Naive thymus-derived CD4-positive, alpha-beta T cell (primary cell): ENCODE results near the gene C2CD2L. TPM values are rescaled to one million over a fixed set of nuclear protein-coding genes. Genes with fewer than 3 reads are reported as not detected.
A peak's percentile ranks its signal among the peaks of the same experiment; 100 is the strongest.

ENCODE experiments used
- ATAC-seq: fragments of 150-1000 bp; cut with Tn5 transposase; 2 replicates; pipeline ENCODE4 v1.10.0; 2021; ENCODE audit warnings: mild to moderate bottlenecking, moderate library complexity
- CTCF ChIA-PET: fragments of 350-600 bp; sonication (Branson Sonifier 250); formaldehyde crosslinking; loops from one replicate; lab custom pipeline; 2021; ENCODE audit warnings: antibody characterized with exemption; lab: Charles Lee
- POLR2A ChIA-PET: fragments of 350-600 bp; sonication (Branson Sonifier 250); formaldehyde crosslinking; loops from one replicate; lab custom pipeline; 2021; ENCODE audit warnings: antibody characterized with exemption, inconsistent platforms; lab: Charles Lee
- DNase-seq, 9 donors: peaks; one replicate each; pipeline versions ENCODE4 v3.0.0 to v3.0.0-alpha.2; 2020 to 2022; ENCODE audit warnings: mixed read lengths in 1 of 9
- H3K27ac ChIP-seq: one replicate; pipeline ENCODE4 v1.7.0; 2013; ENCODE audit warnings: mild to moderate bottlenecking, low read depth, low read length, moderate library complexity
- H3K27me3 ChIP-seq, 2 donors: one replicate each; pipeline ENCODE4 v1.7.0; 2013; ENCODE audit warnings: low read length in 2 of 2, mild to moderate bottlenecking in 2 of 2, moderate library complexity in 2 of 2; ENCODE audit not compliant: control insufficient read depth in 2 of 2, insufficient read depth in 2 of 2
- H3K36me3 ChIP-seq, 3 experiments: 1 replicate in 2 of 3; 2 replicates in 1 of 3; pipeline ENCODE4 v1.7.0; 2013; ENCODE audit warnings: low read length in 3 of 3, mild to moderate bottlenecking in 3 of 3, moderate library complexity in 1 of 3; ENCODE audit not compliant: insufficient read depth in 3 of 3, control insufficient read depth in 2 of 3
- H3K4me1 ChIP-seq, 2 donors: one replicate each; pipeline ENCODE4 v1.7.0; 2013; ENCODE audit warnings: low read length in 2 of 2, mild to moderate bottlenecking in 2 of 2, moderate library complexity in 1 of 2; ENCODE audit not compliant: control insufficient read depth in 2 of 2, insufficient read depth in 2 of 2
- H3K4me3 ChIP-seq: 2 replicates; pipeline ENCODE4 v1.7.0; 2013; ENCODE audit warnings: mild to moderate bottlenecking, low read length
- H3K9me3 ChIP-seq, 3 experiments: 1 replicate in 2 of 3; 2 replicates in 1 of 3; pipeline ENCODE4 v1.7.0; 2013; ENCODE audit warnings: low read length in 3 of 3; ENCODE audit not compliant: control insufficient read depth in 2 of 3
- H3K27ac Mint-ChIP-seq, 9 donors: one replicate each; pipeline ENCODE4 v1.8.0; 2020 to 2022; ENCODE audit warnings: mixed read lengths in 9 of 9, mild to moderate bottlenecking in 8 of 9, moderate library complexity in 5 of 9, inconsistent platforms in 2 of 9
- H3K27me3 Mint-ChIP-seq, 5 donors: one replicate each; pipeline ENCODE4 v1.8.0; 2021 to 2022; ENCODE audit warnings: mixed read lengths in 5 of 5, mild to moderate bottlenecking in 1 of 5
- H3K36me3 Mint-ChIP-seq, 5 donors: one replicate each; pipeline ENCODE4 v1.8.0; 2020 to 2022; ENCODE audit warnings: mixed read lengths in 5 of 5, mild to moderate bottlenecking in 3 of 5, inconsistent platforms in 1 of 5
- H3K4me1 Mint-ChIP-seq, 7 donors: one replicate each; pipeline ENCODE4 v1.8.0; 2020 to 2022; ENCODE audit warnings: mixed read lengths in 7 of 7, mild to moderate bottlenecking in 3 of 7, inconsistent platforms in 1 of 7
- H3K4me3 Mint-ChIP-seq, 10 donors: one replicate each; pipeline ENCODE4 v1.8.0; 2020 to 2022; ENCODE audit warnings: mild to moderate bottlenecking in 10 of 10, mixed read lengths in 10 of 10, moderate library complexity in 6 of 10, inconsistent platforms in 2 of 10
- H3K9me3 Mint-ChIP-seq, 11 donors: one replicate each; pipeline ENCODE4 v1.8.0; 2020 to 2022; ENCODE audit warnings: mixed read lengths in 11 of 11, mild to moderate bottlenecking in 4 of 11, inconsistent platforms in 1 of 11, moderate library complexity in 1 of 11
- intact Hi-C, 2 donors: fragments of 100-400 bp; cut with micrococcal nuclease; formaldehyde crosslinking; loops; one replicate each; pipeline ENCODE4 v1.15.1; 2023
- polyA plus RNA-seq, 2 donors: library from polyadenylated mRNA; unstranded; fragments of 300-500 nt; fragmentation: Illumina TruSeq; gene quantifications; one replicate each; pipeline ENCODE4 v1.2.3, GENCODE V29; 2021
- total RNA-seq, 6 experiments: library from RNA in 5 of 6; stranded (reverse) in 5 of 6; gene quantifications; 1 replicate in 5 of 6; 2 replicates in 1 of 6; pipeline ENCODE4 v1.2.3 and lab custom pipeline; 2021 to 2026

Gene C2CD2L
- total and polyA plus RNA-seq, 7 experiments from 2014 or later = 2.7 to 40.7 (median 29.8) TPM

DNA sequence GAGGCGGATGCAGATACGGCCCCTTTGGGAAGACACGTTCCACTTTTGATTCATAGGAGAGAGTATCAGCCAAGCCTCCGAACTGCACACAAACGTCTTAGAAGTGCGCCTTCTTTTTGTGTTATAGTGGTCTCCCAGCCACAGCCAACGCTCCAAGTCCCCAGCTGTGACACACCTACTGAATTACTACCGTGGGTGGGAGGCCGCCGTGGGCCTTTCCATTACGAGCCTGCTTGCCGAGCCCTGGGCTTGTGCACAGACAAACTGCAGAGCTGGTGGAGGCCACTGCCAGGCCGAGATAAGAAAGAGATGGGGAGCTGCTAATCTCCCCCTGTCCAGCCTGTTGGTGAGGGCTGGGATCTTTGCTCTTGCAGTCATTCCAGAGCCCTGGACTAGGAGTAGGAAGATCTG is 21.7 kb upstream of the C2CD2L start:
- intact Hi-C loops = loop anchor here (1.0 to 2.0 kb wide), 8 partner anchors 10 to 67 kb away; partner anchors contain the start of genes DPAGT1 (in 1 of the 2), HINFP (in 1 of the 2), HYOU1 (in 1 of the 2) and RPS25 (in 1 of the 2)
- Histone ChIP-seq H3K27ac (peak overlapping the region; percentile 81), H3K27me3 (no peaks in the 10 kb centered on the region), H3K9me3 (no peaks in the 10 kb centered on the region), H3K4me1 (peaks cover 8 to 9% of the 10 kb centered on the region in 2 donors), H3K36me3 (peaks cover 1 to 21% (median 6%) of the 10 kb centered on the region in 3 experiments), H3K4me3 (peak overlapping the region; percentile 81)
- Mint-ChIP-seq H3K36me3 (peaks cover 3 to 22% (median 9%) of the 10 kb centered on the region in 5 donors), H3K27me3 (no peaks in the 10 kb centered on the region), H3K4me3 (peak overlapping the region; percentile 85 to 98 (median 94)), H3K9me3 (peaks cover 0 to 1% (median 0%) of the 10 kb centered on the region in 11 donors), H3K4me1 (peaks cover 7 to 44% (median 17%) of the 10 kb centered on the region in 7 donors), H3K27ac (peak overlapping the region; percentile 87 to 97 (median 93))
- ChIA-PET POLR2A (interaction anchor here (0.8 to 5.1 kb wide), 12 partner anchors 9 to 88 kb away, joined by 3 to 49 read pairs (median 8); partner anchors contain the start of genes C2CD2L, CENATAC, DPAGT1 and HINFP), CTCF (interaction anchor here (0.6 to 1.4 kb wide), 5 partner anchors 10 to 253 kb away, joined by 3 to 6 read pairs (median 4); partner anchors contain the start of genes C2CD2L and VPS11)
- ATAC-seq = peak; percentile 1
- peak in 2 of 9 donors; percentile 46 to 52 for DNase-seq

DNA sequence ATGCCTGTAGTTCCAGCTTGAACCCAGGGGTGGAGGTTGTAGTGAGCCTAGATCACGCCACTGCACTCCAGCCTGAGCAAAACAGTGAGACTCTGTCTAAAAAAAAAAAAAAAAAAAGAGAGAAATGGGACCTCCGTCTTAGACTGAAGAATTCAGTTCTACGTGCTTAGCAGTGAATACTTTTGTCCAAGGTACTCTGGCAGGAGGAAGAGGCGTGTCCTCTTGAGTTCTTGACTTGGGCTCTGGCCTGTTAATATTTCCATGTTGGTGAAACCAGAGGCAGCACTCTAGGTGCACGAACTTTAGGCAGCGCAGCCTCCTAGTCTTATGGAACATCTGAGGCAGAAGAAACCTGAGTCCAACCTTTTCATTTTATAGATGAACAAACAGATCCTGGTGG is 20.0 kb upstream of the C2CD2L start:
- no peaks in the 10 kb centered on the region for H3K9me3 ChIP-seq
- ChIA-PET CTCF (interaction anchor here (1.3 kb wide), 1 partner anchor 237 kb away, joined by 3 read pairs; no protein-coding TSS in a partner anchor), POLR2A (interaction anchor here (0.7 to 5.1 kb wide), 5 partner anchors 8 to 110 kb away, joined by 3 to 49 read pairs (median 10); partner anchors contain the start of gene VPS11)
- no peak overlapping the region for H3K4me3 ChIP-seq
- H3K36me3 ChIP-seq = peaks cover 0 to 4% (median 0%) of the 10 kb centered on the region in 3 experiments
- H3K4me3 Mint-ChIP-seq = peak overlapping the region in 5 of 10 donors; percentile 36 to 49 (median 41)
- ATAC-seq (no peak), DNase-seq (no peak)
- peaks cover 8 to 9% of the 10 kb centered on the region in 2 donors for H3K4me1 ChIP-seq
- no peaks in the 10 kb centered on the region for H3K27me3 ChIP-seq
- intact Hi-C loops = no loop called here
- H3K4me1 Mint-ChIP-seq = peaks cover 7 to 56% (median 17%) of the 10 kb centered on the region in 7 donors
- peaks cover 0 to 6% (median under 1%) of the 10 kb centered on the region in 5 donors for H3K36me3 Mint-ChIP-seq
- no peak overlapping the region for H3K27ac ChIP-seq
- H3K27ac Mint-ChIP-seq = peak overlapping the region in 1 of 9 donors; percentile 8
- no peaks in the 10 kb centered on the region for H3K27me3 Mint-ChIP-seq
- H3K9me3 Mint-ChIP-seq = no peaks in the 10 kb centered on the region

- peaks cover 7 to 62% (median 23%) of the 10 kb centered on the region in 7 donors for H3K4me1 Mint-ChIP-seq
- H3K4me3 Mint-ChIP-seq = peak overlapping the region in 2 of 10 donors; percentile 37 to 38
- H3K27ac Mint-ChIP-seq = no peak overlapping the region
- intact Hi-C loops = no loop called here
- H3K36me3 Mint-ChIP-seq = peaks cover 0 to 8% (median 0%) of the 10 kb centered on the region in 5 donors
- no peak overlapping the region for H3K4me3 ChIP-seq
- H3K27ac ChIP-seq = no peak overlapping the region
- no peaks in the 10 kb centered on the region for H3K27me3 ChIP-seq
- no peaks in the 10 kb centered on the region for H3K36me3 ChIP-seq
- DNase-seq = no peak
- no peaks in the 10 kb centered on the region for H3K27me3 Mint-ChIP-seq
- no peaks in the 10 kb centered on the region for H3K9me3 Mint-ChIP-seq
- H3K9me3 ChIP-seq = no peaks in the 10 kb centered on the region
- ATAC-seq = no peak
- CTCF ChIA-PET = interaction anchor here (1.0 kb wide), 1 partner anchor 14 kb away, joined by 4 read pairs; the partner anchor contains the start of gene DPAGT1
- POLR2A ChIA-PET = interaction anchor here (2.2 kb wide), 1 partner anchor 12 kb away, joined by 10 read pairs; no protein-coding TSS in a partner anchor
- H3K4me1 ChIP-seq = peaks cover 8 to 10% of the 10 kb centered on the region in 2 donors
These were observed 19.4 kb upstream of the C2CD2L start for GRCh38 chr11:119087747-119088241.

- Mint-ChIP-seq H3K27me3 (no peaks in the 10 kb centered on the region), H3K4me1 (peaks cover 11 to 67% (median 26%) of the 10 kb centered on the region in 7 donors), H3K36me3 (peaks cover 0 to 13% (median 0%) of the 10 kb centered on the region in 5 donors), H3K27ac (no peak overlapping the region), H3K9me3 (no peaks in the 10 kb centered on the region), H3K4me3 (no peak overlapping the region)
- Histone ChIP-seq H3K4me1 (peaks cover 8 to 16% of the 10 kb centered on the region in 2 donors), H3K9me3 (no peaks in the 10 kb centered on the region), H3K27me3 (no peaks in the 10 kb centered on the region), H3K4me3 (no peak overlapping the region), H3K27ac (no peak overlapping the region), H3K36me3 (no peaks in the 10 kb centered on the region)
- intact Hi-C loops = no loop called here
- ChIA-PET CTCF (interaction anchor here (1.0 kb wide), 1 partner anchor 14 kb away, joined by 4 read pairs; the partner anchor contains the start of gene DPAGT1), POLR2A (interaction anchor here (1.0 to 2.1 kb wide), 3 partner anchors 14 to 33 kb away, joined by 3 to 8 read pairs (median 5); partner anchors contain the start of genes DPAGT1 and HINFP)
- ATAC-seq (no peak), DNase-seq (no peak)
These were observed 18.7 kb upstream of the C2CD2L start for GRCh38 chr11:119088406-119088805.

DNA sequence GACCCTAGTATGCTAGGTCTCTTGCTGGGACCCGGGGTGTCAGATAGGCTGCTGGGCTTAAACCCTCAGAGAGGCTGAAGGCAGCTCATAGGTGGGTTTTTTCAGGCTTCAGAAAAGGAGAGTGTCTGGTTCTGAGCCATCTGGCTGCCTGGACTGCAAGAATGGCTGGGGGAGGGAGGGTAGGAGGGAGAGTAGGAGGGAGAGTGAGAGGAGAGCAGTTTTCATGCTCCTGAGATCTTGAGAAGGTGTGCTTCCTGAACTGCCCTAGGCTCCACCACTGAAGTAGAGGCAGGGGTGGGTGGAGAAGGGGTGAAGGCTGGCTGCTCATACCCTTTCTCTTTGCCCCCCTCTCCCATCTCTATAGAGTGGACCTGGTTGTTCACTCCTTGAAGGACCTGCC is 17.8 kb upstream of the C2CD2L start:
- no peak overlapping the region for H3K27ac Mint-ChIP-seq
- no peaks in the 10 kb centered on the region for H3K27me3 ChIP-seq
- H3K4me3 ChIP-seq = no peak overlapping the region
- no peak overlapping the region for H3K4me3 Mint-ChIP-seq
- no peaks in the 10 kb centered on the region for H3K9me3 ChIP-seq
- peaks cover 17 to 72% (median 31%) of the 10 kb centered on the region in 7 donors for H3K4me1 Mint-ChIP-seq
- H3K36me3 ChIP-seq = no peaks in the 10 kb centered on the region
- ATAC-seq (no peak), DNase-seq (no peak)
- CTCF ChIA-PET = interaction anchor here (0.6 kb wide), 1 partner anchor 862 kb away, joined by 3 read pairs; no protein-coding TSS in a partner anchor
- H3K36me3 Mint-ChIP-seq = peaks cover 0 to 20% (median 0%) of the 10 kb centered on the region in 5 donors
- H3K4me1 ChIP-seq = peaks cover 8 to 23% of the 10 kb centered on the region in 2 donors
- H3K27ac ChIP-seq = no peak overlapping the region
- no peaks in the 10 kb centered on the region for H3K9me3 Mint-ChIP-seq
- H3K27me3 Mint-ChIP-seq = no peaks in the 10 kb centered on the region
- intact Hi-C loops = no loop called here
- POLR2A ChIA-PET = interaction anchor here (1.5 to 2.1 kb wide), 2 partner anchors 13 to 32 kb away, joined by 5 to 8 read pairs; partner anchors contain the start of genes DPAGT1 and HINFP

DNA sequence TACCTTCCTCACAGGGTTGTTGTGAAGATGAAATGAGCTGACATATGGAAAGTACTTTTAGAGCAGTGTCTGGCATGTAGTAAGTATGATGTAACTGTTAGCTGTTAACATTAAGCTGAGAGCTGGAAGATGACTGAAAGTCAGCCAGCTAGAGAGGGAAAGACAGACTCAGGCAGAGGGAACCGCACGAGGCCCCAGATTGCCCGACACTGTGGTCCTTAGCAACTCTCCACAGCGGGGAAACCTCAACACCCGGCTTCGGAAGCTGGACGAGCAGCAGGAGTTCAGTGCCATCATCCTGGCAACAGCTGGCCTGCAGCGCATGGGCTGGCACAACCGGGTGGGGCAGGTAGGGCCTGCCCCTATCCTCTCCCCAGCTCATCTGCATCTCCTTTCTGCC is 16.0 kb upstream of the C2CD2L start:
- intact Hi-C loops = no loop called here
- peaks cover 7 to 19% of the 10 kb centered on the region in 2 donors for H3K4me1 ChIP-seq

More for the DNA sequence above, 16.0 kb upstream of the C2CD2L start:
- H3K27me3 Mint-ChIP-seq = peaks cover 0 to 3% (median 0%) of the 10 kb centered on the region in 5 donors
- DNase-seq (peak in 1 of 9 donors; percentile 0), ATAC-seq (no peak)
- no peak overlapping the region for H3K4me3 ChIP-seq
- H3K9me3 ChIP-seq = no peaks in the 10 kb centered on the region
- H3K36me3 ChIP-seq = no peaks in the 10 kb centered on the region
- no peak overlapping the region for H3K27ac ChIP-seq
- peaks cover 0 to 26% (median 3%) of the 10 kb centered on the region in 5 donors for H3K36me3 Mint-ChIP-seq
- peak overlapping the region in 1 of 9 donors; percentile 58 for H3K27ac Mint-ChIP-seq
- ChIA-PET POLR2A (interaction anchor here (0.6 to 20.2 kb wide), 6 partner anchors 11 to 866 kb away, joined by 3 to 435 read pairs (median 4); partner anchors contain the start of genes C2CD2L, DPAGT1 and HINFP), CTCF (no interaction called here)
- H3K4me3 Mint-ChIP-seq = peak overlapping the region in 1 of 10 donors; percentile 16
- H3K27me3 ChIP-seq = no peaks in the 10 kb centered on the region
- peaks cover 0 to 6% (median 0%) of the 10 kb centered on the region in 11 donors for H3K9me3 Mint-ChIP-seq
- H3K4me1 Mint-ChIP-seq = peaks cover 11 to 67% (median 29%) of the 10 kb centered on the region in 7 donors
